ENCODE measurements around the gene RFX4.

Gene RFX4

DNA sequence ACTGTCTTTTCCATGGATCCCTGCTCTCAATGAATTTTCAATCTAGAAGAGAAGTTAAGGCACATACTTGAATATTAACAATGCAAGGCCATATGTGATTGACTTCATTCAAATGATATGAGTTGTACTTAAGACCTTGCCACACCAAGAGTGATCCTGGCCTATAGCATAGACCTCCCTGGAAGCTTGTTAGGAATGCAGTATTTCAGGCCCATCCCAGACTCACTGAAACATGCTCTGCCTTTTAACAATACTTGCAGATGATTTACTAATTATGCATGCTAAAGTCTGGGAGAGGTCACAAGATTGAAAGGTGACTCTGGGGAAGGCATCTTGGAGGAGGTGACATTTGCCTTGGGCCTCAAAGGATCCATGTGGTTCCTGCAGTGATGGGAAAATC is 43.2 kb downstream of the RFX4 start:
- Histone ChIP-seq H4K20me1 (no peaks in the 10 kb centered on the region), H3K9me3 (peaks cover 10% of the 10 kb centered on the region), H3K27ac (no peak overlapping the region), H3K4me1 (no peaks in the 10 kb centered on the region), H3K4me2 (no peak overlapping the region), H3K9ac (no peak overlapping the region), H3K27me3 (no peaks in the 10 kb centered on the region), H3K4me3 (no peak overlapping the region), H3K36me3 (no peaks in the 10 kb centered on the region)
- no peak for TF ChIP-seq Cebpa-rat (IDR thresholded peaks at IDR 0.05)

DNA sequence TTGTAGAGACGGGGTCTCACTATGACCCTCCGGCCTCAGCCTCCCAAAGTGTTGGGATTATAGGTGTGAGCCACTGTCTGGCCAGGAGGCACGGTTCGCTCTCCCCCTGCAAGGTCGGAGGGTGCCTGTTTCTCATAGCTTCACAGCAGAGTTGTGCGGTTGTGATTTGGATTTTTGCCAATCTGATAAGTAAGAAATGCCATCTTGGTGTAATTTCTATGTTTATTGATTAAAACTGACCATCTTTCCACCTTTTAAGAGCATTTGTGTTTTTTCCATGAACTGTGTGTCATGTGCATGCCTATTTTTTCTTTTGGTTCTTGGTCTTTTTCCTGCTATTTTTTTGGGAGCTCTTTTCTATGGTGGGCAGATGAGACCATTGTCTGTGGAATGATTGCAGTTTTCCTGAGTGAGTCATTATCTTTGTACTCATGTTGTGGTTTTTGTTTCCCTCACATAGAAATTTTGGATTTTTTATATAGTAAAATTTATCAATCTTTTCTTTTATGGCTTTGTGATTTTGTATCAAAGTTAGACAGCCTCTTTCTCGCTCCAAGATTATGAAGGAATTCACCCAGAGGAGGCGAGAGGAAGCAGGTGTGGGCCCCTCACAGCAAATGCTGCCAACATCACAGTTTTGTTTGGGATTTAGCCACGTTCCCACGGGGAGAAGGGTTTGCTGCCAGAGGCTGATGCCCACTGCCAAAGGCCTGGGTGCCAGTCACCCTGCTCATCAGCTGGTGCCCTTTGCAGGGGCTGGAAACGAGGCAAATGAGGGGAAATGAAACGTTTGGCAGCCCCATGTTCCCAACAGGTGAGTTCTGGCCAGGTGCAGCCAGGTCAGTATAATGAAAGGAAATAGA is 47.2 kb downstream of the RFX4 start:
- H3K9ac ChIP-seq = no peak overlapping the region

DNA sequence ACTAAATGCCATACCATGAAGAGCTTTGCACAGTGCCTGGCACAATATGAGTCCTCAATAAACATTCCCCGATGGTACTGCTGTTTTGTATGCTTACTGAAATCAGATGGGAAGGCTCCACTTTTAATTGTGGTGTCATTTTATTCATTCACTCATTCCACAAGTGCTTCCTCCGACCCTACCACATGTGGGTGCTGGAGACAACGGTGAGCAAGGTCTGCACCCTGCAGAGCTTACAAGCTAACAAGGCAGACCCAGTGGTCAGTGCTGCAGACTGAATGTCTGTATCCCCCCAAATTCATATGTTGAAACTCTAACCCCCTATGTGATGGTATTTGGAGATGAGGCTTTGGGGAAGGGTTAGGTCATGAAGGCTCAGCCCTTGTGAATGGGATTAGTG is 48.3 kb downstream of the RFX4 start:
- TF ChIP-seq Cebpa-rat (IDR thresholded peaks at IDR 0.05) = no peak
- Histone ChIP-seq H3K27me3 (no peaks in the 10 kb centered on the region), H3K4me2 (no peak overlapping the region), H3K9me3 (no peaks in the 10 kb centered on the region), H3K4me1 (no peaks in the 10 kb centered on the region), H4K20me1 (no peaks in the 10 kb centered on the region), H3K27ac (no peak overlapping the region), H3K36me3 (no peaks in the 10 kb centered on the region), H3K9ac (no peak overlapping the region), H3K4me3 (no peak overlapping the region)

More for the DNA sequence above, 47.2 kb downstream of the RFX4 start:
- H3K4me3 ChIP-seq = no peak overlapping the region
- H4K20me1 ChIP-seq = no peaks in the 10 kb centered on the region
- H3K36me3 ChIP-seq = no peaks in the 10 kb centered on the region
- no peaks in the 10 kb centered on the region for H3K4me1 ChIP-seq
- H3K4me2 ChIP-seq = no peak overlapping the region
- no peaks in the 10 kb centered on the region for H3K9me3 ChIP-seq
- no peak for TF ChIP-seq Cebpa-rat (IDR thresholded peaks at IDR 0.05)
- H3K27me3 ChIP-seq = no peaks in the 10 kb centered on the region
- H3K27ac ChIP-seq = no peak overlapping the region

DNA sequence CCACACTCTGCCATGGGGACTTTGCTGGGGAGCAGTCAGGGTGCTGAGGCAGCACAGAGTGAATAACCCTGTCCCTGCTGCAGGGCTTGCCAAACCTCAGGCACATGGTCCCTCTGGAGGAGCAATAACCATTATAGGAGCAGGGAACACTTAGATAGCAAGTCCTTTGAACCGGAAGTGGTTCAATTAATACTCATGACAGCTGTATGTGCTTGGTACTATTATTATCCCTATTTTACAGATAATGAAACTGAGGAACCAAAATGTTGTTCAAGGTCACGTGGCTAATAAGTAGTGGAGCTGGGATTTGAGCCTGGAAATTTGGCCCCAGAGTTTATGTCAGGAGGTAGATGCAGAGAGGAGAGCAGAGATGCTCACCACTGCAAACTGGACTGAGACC is 49.0 kb downstream of the RFX4 start:
- Histone ChIP-seq H3K4me3 (no peak overlapping the region), H3K27ac (no peak overlapping the region), H3K4me1 (no peaks in the 10 kb centered on the region), H3K9ac (no peak overlapping the region), H3K4me2 (no peak overlapping the region), H4K20me1 (no peaks in the 10 kb centered on the region), H3K27me3 (no peaks in the 10 kb centered on the region), H3K36me3 (no peaks in the 10 kb centered on the region), H3K9me3 (no peaks in the 10 kb centered on the region)
- no peak for TF ChIP-seq Cebpa-rat (IDR thresholded peaks at IDR 0.05)

DNA sequence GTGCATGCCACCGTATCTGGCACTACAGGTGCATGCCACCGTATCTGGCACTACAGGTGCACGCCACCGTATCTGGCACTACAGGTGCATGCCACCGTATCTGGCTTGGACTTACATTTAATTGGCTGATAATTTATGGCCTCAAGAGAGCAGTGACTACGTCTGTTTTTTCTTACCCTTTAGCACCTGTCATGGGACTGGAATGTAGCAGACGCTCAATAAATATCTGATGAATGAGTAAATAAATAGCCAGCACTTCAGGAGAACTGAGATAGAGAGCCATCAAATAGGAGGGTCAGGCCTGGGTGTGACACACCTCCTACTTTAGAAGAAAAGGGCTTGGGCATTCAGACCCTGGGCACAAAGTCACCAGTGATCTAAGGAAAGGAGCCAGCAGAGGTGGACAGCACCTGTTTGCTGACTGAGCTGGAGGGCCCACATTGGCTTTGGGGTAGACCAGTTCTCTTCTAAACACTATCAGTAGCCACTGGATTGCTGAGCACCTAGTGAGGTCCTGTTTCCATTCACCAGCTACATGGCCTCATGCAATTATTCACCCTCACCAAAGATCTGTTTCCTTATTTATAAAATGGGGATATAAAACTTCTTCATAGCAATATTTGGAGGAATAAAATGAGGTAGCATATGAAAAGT is 50.1 kb downstream of the RFX4 start:
- Histone ChIP-seq H3K27ac (no peak overlapping the region), H3K27me3 (no peaks in the 10 kb centered on the region), H3K36me3 (no peaks in the 10 kb centered on the region), H3K9ac (no peak overlapping the region), H3K4me1 (no peaks in the 10 kb centered on the region), H4K20me1 (no peaks in the 10 kb centered on the region), H3K4me2 (no peak overlapping the region), H3K9me3 (no peaks in the 10 kb centered on the region), H3K4me3 (no peak overlapping the region)
- TF ChIP-seq Cebpa-rat (IDR thresholded peaks at IDR 0.05) = no peak

DNA sequence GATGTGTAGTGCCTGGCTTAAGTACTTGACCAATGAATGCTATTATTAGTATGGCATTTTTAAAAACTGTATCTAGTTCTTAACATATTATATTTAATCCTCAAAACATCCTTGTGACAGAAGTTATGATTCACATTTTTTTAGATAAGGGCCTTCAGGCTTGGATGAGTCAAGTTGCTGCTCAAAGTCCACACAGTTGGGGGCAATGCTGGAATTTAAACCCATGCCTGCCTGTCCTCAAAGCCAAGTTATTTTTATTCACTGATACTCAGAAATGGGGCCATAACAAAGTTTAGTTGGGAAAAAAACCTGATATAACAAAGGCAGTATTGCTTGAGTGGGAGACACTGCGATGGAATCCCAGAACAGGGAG is 50.6 kb downstream of the RFX4 start:
- Histone ChIP-seq H3K4me3 (no peak overlapping the region), H3K4me1 (no peaks in the 10 kb centered on the region), H3K27ac (no peak overlapping the region), H3K27me3 (no peaks in the 10 kb centered on the region), H3K36me3 (no peaks in the 10 kb centered on the region), H3K4me2 (no peak overlapping the region), H4K20me1 (no peaks in the 10 kb centered on the region), H3K9ac (no peak overlapping the region), H3K9me3 (no peaks in the 10 kb centered on the region)
- TF ChIP-seq Cebpa-rat (IDR thresholded peaks at IDR 0.05) = no peak

DNA sequence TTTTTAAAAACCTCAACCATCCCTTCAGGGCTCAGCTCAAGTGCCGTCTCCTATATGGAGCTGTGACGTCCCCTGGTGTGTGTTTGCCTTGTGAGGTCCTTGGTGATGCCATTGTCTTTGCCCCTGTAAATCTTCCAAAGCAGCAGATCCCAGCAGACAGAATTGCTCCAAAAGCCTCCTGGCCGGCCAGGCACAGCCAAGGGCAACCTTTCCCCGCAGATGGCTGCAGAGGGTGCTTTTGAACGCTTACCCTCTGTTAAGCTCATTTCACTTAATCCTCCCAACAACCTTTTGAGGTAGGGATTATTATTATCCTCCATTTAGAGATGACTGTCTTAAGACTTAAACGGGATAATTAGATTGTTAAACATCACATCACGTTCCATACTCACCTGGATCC is 51.4 kb downstream of the RFX4 start:
- no peaks in the 10 kb centered on the region for H4K20me1 ChIP-seq
- H3K9ac ChIP-seq = no peak overlapping the region
- H3K9me3 ChIP-seq = no peaks in the 10 kb centered on the region
- no peaks in the 10 kb centered on the region for H3K27me3 ChIP-seq
- H3K27ac ChIP-seq = no peak overlapping the region
- no peak for TF ChIP-seq Cebpa-rat (IDR thresholded peaks at IDR 0.05)
- H3K4me2 ChIP-seq = no peak overlapping the region
- H3K4me3 ChIP-seq = no peak overlapping the region
- H3K4me1 ChIP-seq = no peaks in the 10 kb centered on the region
- no peaks in the 10 kb centered on the region for H3K36me3 ChIP-seq

DNA sequence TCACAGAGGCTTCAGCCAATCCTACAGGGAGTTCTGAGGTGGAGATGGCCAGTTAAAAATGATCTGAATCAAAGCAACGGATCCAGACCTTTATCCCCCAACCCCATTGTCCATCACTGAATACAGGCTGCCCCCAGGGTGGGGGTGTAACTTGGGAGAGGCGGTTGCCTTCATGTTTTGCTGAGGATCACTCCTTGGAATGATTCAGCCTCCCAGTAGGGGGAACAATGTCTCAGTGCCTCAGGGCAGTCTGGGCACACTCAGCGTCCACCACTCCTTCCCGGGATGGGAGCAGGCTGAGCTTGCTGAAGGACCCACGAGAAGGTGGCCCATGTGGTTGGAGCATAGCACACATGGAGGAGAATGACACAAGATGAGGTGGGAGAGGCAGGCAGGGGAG is 60.2 kb downstream of the RFX4 start:
- Histone ChIP-seq H3K27me3 (no peaks in the 10 kb centered on the region), H3K4me3 (no peak overlapping the region), H3K9ac (no peak overlapping the region), H3K4me2 (no peak overlapping the region), H3K27ac (no peak overlapping the region), H3K4me1 (no peaks in the 10 kb centered on the region), H3K9me3 (no peaks in the 10 kb centered on the region), H3K36me3 (no peaks in the 10 kb centered on the region), H4K20me1 (no peaks in the 10 kb centered on the region)
- TF ChIP-seq Cebpa-rat (IDR thresholded peaks at IDR 0.05) = no peak

DNA sequence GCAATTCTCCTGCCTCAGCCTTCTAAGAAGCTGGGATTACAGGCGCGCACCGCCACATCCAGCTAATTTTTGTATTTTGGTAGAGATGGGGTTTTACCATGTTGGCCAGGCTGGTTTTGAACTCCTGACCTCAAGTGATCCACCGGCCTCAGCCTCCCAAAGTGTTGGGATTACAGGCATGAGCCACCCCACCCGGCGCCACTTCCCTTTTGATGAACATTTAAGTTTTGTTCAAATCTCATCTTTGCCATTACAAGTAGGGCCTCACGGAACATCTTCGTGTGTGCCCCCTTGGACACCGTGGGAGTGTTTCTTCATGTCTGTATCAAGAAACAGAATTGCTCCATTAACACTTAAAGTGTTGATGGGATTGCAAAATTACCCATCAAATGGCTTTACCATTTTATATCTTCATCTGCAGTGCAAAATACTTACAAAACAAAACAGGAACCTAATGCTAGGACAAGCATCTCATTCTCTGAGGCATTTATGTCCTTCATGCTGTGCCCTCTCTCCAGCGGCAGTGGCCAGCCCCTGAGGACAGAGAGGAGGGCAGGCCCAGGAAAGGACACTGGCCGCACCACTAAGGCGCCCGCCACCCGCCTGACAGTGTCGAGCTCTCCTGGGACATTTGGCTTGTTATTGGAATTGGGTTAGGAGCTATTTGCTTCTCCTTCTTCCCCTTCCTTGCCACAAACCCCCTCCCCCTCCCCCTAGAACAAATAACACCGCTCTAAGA is 61.7 kb downstream of the RFX4 start:
- no peaks in the 10 kb centered on the region for H4K20me1 ChIP-seq
- no peak overlapping the region for H3K27ac ChIP-seq
- H3K36me3 ChIP-seq = no peaks in the 10 kb centered on the region
- no peaks in the 10 kb centered on the region for H3K9me3 ChIP-seq
- no peak overlapping the region for H3K4me2 ChIP-seq
- TF ChIP-seq Cebpa-rat (IDR thresholded peaks at IDR 0.05) = no peak
- H3K9ac ChIP-seq = no peak overlapping the region
- no peaks in the 10 kb centered on the region for H3K27me3 ChIP-seq
- H3K4me3 ChIP-seq = no peak overlapping the region
- H3K4me1 ChIP-seq = no peaks in the 10 kb centered on the region

DNA sequence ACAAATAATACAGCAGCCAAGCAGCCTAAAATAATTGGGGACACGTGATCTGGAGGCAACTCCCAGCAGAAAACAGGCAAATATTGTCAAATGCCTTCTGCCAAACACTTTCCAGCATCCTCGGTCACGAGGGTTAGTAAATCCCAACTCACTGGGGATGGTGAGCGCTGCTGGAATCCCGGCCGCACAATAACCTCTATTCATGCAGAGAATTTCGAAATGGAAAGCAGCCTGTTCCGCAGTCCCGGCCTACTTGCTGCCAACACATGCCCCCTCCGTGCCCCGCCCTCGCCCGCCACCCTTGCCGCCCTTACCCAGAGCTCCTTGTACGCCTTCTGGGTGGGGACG is 62.2 kb downstream of the RFX4 start:
- no peaks in the 10 kb centered on the region for H3K27me3 ChIP-seq
- H3K36me3 ChIP-seq = no peaks in the 10 kb centered on the region
- H3K9me3 ChIP-seq = no peaks in the 10 kb centered on the region
- TF ChIP-seq Cebpa-rat (IDR thresholded peaks at IDR 0.05) = no peak
- no peak overlapping the region for H3K27ac ChIP-seq
- no peak overlapping the region for H3K9ac ChIP-seq
- H3K4me3 ChIP-seq = no peak overlapping the region
- no peak overlapping the region for H3K4me2 ChIP-seq
- H3K4me1 ChIP-seq = no peaks in the 10 kb centered on the region
- H4K20me1 ChIP-seq = no peaks in the 10 kb centered on the region

Measured in BLaER1 (cell line).